Measurements from ENCODE around the gene ZYG11A.

DNA sequence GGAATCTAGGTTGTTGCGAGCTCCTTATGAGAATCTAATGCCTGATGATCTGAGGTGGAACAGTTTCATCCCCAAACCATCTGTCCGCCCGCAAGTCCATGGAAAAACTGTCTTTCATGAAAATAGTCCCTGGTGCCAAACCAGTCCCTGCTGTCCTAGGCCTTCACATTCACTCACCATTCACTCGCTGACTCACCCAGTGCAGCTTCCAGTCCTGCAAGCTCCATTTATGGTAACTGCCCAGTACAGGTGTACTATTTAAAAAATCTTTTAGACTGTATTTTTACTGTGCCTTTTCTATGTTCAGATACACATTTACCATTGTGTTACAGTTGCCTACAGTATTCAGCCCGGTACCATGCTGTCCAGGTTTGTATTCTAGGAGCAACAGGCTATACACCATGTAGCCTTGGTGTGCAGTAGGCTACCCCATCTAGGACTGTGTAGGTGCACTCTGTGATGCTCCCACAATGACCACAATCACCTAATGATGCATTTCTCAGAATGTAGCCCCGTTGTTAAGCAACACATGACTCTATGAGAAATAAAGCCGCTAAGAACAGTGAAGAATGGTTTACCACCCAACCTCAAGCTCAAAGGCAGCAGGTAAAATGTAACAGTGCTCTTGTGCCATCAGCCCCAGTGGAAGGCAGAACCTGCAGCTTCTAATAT is 76.6 kb downstream of the ZYG11A start:
- TF ChIP-seq CTCF (IDR thresholded peaks at IDR 0.05; ENCODE audit: insufficient read depth, low read length, poor library complexity, severe bottlenecking) (no peak), EZH2phosphoT487 (conservative IDR thresholded peaks at IDR 0.05; ENCODE audit: low read length) (no peak)

Measured in SU-DHL-6 (cell line).